GM19395 (cell line): ENCODE measurements around the gene ACACA.

Experiments used
- ATAC-seq: cut with Tn5 transposase; IDR thresholded peaks from one replicate; pipeline ENCODE4 v1.9.1; 2021; ENCODE audit warnings: mild to moderate bottlenecking, moderate library complexity; ENCODE audit not compliant: unreplicated experiment

Gene ACACA

GRCh38 chr17:37109731-37110710, 296.6 kb downstream of the ACACA start:
- ATAC-seq, result no peak

DNA sequence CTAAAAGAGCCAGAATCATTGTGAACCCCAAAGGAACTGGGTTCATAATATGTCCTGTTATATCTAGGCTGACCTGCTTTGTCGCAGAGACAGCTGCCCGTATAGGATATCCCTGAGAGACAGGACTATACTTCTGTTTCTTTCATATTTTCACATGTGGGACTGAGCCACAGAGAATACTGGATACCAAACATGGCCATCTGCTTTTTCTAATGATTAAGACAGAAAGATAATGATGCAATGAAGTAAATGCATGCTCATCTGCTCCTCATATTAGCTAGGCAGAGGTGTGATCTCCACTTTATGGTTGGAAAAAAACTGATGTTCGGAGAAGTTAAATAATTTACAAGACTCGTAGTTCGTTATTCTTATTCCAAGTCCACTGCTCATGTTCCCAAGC, 297.5 kb downstream of the ACACA start:
- no peak for ATAC-seq

- no peak for ATAC-seq
Measured at GRCh38 chr17:37107406-37108083, 299.1 kb downstream of the ACACA start.

- ATAC-seq, result no peak
Measured at GRCh38 chr17:37106049-37106448, 300.6 kb downstream of the ACACA start.

DNA sequence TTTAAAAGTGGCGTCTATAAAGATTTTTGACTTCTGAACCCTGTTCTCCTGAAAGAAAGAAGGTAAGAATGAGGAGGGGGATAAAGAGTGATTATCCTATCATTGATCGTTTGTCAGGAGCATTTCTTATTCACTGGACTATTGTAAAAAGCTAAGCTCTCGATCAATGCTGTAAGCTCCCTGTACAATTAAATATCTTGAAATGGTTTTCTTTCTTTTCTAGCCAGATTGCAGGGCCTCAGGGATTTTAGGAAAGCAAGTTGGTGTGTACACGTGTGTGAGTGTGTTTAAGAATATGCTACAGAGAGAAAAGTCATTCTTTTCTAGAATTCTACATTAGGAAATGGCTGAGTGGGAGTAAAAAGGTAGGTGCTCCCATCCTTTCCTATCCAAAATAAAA, 303.4 kb downstream of the ACACA start:
- ATAC-seq, result no peak

DNA sequence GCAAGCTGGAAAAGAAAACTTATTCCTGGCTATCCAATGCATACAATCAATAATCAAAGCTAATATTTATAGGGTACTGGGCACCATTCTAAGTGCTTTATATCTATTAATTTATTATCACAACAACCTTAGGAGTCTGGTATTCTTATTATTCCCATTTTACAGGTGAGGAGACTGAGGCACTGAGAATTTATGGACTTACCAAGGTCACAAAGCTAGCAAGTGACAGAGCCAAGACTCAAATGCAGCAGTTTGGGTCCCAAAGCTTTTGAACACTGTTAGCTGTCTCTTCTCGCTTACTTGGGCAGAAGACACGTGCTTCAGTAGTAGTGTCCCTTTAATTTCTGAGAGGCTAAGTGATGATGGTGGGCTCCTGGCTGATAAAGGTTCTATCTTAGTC, 305.3 kb downstream of the ACACA start:
- ATAC-seq, result no peak

DNA sequence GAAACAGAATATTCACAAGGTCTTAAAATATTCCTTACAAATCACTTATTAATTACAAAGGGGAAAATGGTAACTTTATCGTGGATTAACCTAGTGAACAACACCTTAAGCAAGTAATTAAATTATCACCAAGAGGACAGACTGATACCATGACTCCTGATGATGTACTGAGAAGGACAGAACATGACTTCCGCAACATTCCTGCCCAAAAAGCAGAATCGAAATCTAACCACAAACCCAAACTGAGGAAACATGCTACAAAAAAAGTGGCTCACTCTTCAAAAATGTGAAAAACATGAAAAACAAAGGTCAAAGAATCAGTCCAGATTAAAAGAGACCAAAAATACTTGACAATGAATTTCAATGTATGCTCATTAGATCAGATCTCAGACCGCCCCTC, 306.4 kb downstream of the ACACA start:
- ATAC-seq, result no peak

GRCh38 chr17:37098910-37099664, 307.5 kb downstream of the ACACA start:
- no peak for ATAC-seq

DNA sequence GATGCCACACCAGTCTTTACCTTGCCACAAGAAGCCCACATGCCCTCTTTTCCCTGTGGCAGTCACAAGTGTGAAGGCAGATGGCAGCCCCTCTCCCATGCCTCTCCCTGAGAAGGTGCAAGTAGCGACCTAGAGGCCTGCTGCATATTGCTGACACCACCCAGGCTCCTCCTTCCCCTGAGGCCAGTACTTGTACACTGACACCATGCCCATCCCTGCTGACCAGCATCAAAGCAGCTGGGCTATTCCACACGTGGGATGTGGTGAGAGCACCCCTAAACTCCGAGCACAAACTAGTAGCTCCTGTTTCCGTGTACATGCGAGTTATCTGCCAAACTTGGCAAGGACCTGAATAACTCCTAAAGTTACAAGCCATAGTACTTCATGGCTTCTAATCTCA, 308.5 kb downstream of the ACACA start:
- ATAC-seq, result no peak

GRCh38 chr17:37097154-37097553, 309.5 kb downstream of the ACACA start:
- ATAC-seq, result no peak

DNA sequence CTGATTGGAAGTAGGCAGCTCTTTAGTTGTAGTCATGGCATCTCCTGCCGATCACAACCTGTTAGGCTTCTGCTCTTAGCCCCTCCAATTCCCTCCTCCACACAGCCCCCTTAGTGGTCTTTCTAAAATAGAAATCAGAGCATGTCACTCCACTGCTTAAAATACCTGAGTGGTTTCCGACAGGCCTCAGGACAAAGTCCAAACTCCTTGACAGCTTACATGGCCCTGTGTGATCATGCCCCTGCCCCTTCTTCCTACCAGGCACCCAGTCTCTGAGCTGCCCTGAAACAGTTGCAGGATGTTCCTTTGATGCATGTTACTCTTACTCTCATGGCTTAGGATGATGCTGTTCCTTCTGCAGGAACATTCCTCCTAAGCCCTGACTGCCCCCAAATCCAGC, 310.6 kb downstream of the ACACA start:
- no peak for ATAC-seq

DNA sequence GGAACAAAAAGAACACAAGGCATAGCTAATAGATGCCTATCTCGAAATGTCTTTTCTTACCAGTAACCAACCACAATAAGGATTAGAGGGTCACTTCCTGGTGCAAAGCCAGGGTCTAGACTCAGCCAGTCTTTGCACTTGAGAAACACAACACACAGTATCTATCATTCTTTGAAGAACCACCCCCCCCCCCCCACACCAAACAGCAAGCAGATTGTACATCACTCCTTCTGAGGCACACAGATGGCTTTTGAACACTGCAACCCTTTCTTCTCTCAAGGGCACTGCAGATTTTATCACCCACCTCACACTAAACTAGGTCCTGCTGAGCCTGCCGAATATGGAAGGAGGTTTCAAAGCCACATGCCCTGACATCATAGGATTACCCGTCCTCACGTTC, 312.2 kb downstream of the ACACA start:
- ATAC-seq, result no peak

- no peak for ATAC-seq
Measured at GRCh38 chr17:37092701-37093100, 313.9 kb downstream of the ACACA start.

DNA sequence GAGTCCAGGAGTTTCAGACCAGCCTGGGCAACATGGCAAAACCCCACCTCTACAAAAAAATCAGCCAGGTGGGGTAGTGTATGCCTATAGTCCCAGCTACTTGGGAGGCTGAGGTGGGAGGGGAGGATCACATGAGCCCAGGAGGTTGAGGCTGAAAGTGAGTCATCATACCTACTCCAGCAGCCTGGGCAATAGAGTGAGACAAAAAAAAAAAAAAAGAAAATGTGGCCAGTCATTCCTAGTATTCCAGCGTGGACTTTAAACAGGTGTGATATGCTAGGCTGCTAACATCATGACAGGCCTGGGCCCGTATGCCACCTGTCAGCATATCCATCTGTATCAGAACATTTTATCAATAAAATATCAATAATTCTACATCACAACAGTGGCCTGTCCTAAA, 314.6 kb downstream of the ACACA start:
- no peak for ATAC-seq

DNA sequence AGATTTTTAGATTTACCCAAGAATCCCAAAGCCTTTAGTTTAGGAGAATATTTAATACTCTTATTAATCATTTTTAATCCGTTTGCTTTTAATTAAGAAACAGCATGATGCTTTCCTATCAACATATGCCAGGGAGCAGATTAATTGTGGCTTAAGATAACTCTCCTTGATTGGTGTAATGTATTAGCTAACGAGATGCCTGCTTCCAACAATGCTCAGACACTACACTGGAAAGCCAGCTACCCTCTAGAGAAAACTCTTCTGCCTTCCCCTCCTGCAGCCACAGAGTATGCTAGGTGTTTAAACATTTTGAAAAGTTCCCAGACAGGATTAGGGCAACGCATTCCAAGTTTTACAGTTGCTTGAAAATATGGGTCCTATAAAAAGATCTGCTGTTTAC, 315.7 kb downstream of the ACACA start:
- no peak for ATAC-seq

DNA sequence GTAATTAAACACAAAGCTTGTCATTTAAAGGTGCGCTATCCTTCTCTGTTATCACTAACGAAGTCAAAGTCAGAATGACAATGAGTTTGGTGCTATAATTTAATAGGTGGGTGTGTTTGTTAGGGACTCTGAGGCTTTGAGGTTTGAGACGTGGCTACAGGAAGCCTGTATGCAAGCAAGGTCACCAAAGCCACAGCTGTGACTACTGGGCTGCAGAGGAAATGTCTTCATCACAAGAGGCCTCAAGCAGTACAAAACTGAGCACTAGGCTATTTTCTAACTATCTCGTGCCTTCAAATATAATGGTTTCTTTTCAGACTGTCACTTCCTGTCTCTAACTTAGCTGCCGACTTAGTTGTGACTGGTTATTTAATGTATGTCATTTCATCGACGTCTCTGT, 316.7 kb downstream of the ACACA start:
- no peak for ATAC-seq

DNA sequence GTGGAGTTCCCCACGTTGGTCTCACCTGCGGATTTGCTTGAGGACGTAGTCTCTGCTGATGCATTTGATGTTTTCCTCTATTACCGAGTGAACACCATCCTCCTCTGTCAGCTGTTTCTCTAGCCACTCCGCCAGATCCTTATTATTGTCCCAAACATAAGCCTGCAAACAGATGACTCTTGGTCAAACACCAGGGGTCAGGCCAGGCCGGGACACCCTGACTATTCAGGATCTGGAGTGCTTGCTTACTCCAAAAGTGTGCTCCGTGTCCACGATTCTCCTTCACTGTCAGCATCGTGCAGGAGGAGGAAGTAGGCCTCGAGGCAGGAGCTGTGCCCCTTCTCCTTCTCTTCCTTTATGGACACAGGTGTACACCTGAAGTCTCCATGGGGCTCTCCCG, 317.7 kb downstream of the ACACA start:
- no peak for ATAC-seq

DNA sequence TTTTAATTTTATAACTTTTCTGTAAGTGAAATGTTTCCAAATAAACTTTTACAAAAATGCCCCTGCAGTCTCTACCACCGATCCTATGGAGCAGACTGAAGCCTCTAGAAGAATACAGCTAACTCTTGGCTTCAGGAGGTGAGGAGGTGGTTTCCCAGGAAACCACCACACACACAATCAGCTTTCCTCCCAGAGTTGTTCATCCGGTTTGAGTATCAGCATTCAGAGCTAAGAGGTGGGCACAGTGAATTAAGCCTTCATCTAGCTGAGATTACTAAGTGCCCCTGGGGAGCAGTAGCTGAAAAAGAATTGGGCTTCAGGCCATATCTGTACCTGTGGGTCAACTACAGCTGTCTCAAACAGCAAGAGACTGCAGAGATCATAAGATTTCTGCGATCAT, 318.2 kb downstream of the ACACA start:
- ATAC-seq, result no peak

GRCh38 chr17:37087683-37088082, 319.0 kb downstream of the ACACA start:
- ATAC-seq, result no peak

DNA sequence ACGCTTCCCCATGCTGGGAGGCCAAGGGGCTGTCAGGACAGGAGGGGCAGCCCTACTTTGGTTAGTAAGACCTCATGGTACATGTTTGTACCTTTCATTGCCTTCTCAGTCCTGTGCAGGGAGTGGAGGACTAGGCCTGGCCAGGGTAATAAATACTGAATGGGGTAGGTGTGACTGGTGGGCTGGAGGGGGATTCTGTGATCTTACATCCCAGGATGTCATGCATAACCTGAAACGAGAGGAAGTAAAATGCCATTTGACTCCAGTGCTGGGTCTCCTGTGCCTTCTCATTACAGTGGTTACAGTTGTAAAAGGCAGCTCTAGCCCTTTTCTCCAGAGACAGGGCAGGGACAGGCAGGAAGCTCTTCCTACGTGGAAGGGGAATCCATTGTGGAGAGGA, 319.7 kb downstream of the ACACA start:
- no peak for ATAC-seq

- no peak for ATAC-seq
Measured at GRCh38 chr17:37086334-37086733, 320.3 kb downstream of the ACACA start.

DNA sequence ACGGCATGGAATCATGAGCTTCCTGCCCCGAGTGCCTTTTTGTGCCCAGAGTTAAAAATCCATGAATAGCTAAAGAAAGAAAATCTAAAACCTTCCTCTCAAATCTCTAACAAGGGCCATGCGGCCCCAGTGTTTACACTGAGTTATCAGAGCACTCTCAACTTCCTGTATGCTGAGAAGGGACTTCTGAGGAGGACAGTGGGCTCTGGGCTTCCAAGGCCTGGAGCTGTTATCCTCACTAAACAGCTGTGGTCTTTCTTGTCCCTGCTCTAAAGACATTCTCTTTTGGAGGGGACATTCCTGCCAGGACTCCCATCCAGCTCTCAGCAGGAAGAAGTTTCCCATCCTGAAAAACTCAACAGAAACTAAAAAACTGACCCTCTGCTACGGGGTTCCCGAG, 322.3 kb downstream of the ACACA start:
- no peak for ATAC-seq
